GM23338 (cell line): ENCODE measurements around the gene CCDC188. TPM values are rescaled to one million over a fixed set of nuclear protein-coding genes. Genes with fewer than 3 reads are reported as not detected.

ENCODE experiments used
- ATAC-seq: fragments of 200-7000 bp; cut with Tn5 transposase; 3 replicates; pipeline ENCODE4 v1.9.1; 2020
- DNase-seq: peaks from one replicate; pipeline ENCODE4 v3.0.0-alpha.2; 2015; ENCODE audit warnings: low spot score
- H2AFZ ChIP-seq: fragments of 200-600 bp; sonication (generic); 2 replicates; pipeline ENCODE4 v1.8.0; 2016; ENCODE audit warnings: antibody characterized with exemption, mild to moderate bottlenecking, moderate library complexity
- H3F3A ChIP-seq: fragments of 200-600 bp; sonication (generic); replicated peaks from 2 replicates; pipeline ENCODE4 v1.8.0; 2017; ENCODE audit warnings: antibody characterized with exemption, mixed run types, low read depth
- H3K27ac ChIP-seq: fragments of 200-600 bp; sonication (generic); 2 replicates; pipeline ENCODE4 v1.6.1; 2016; ENCODE audit warnings: low read depth
- H3K27me3 ChIP-seq: fragments of 200-600 bp; sonication (generic); 2 replicates; pipeline ENCODE4 v1.8.0; 2016; ENCODE audit warnings: mild to moderate bottlenecking, mixed run types, moderate library complexity; ENCODE audit not compliant: insufficient read depth
- H3K36me3 ChIP-seq: fragments of 200-600 bp; sonication (generic); 2 replicates; pipeline ENCODE4 v1.8.0; 2016; ENCODE audit warnings: mild to moderate bottlenecking; ENCODE audit not compliant: insufficient read depth
- H3K4me1 ChIP-seq: fragments of 200-600 bp; sonication (generic); 2 replicates; pipeline ENCODE4 v1.8.0; 2016; ENCODE audit warnings: mild to moderate bottlenecking, moderate library complexity; ENCODE audit not compliant: insufficient read depth
- H3K4me2 ChIP-seq: fragments of 200-600 bp; sonication (generic); 2 replicates; pipeline ENCODE4 v1.7.1; 2017; ENCODE audit warnings: mixed run types
- H3K4me3 ChIP-seq: fragments of 200-600 bp; sonication (generic); 2 replicates; pipeline ENCODE4 v1.6.1; 2016; ENCODE audit warnings: mixed run types
- H3K79me2 ChIP-seq: fragments of 200-600 bp; sonication (generic); replicated peaks from 2 replicates; pipeline ENCODE4 v1.8.0; 2017; ENCODE audit warnings: mild to moderate bottlenecking; ENCODE audit not compliant: insufficient read depth
- H3K9me2 ChIP-seq: fragments of 200-600 bp; sonication (generic); 2 replicates; pipeline ENCODE4 v1.8.0; 2017; ENCODE audit not compliant: insufficient read depth
- H4K20me1 ChIP-seq: fragments of 200-600 bp; sonication (generic); replicated peaks from 2 replicates; pipeline ENCODE4 v1.8.0; 2017; ENCODE audit warnings: mild to moderate bottlenecking; ENCODE audit not compliant: insufficient read depth
- H3K27ac Mint-ChIP-seq: 2 replicates; pipeline ENCODE4 v1.8.0; 2020; ENCODE audit warnings: inconsistent platforms, mild to moderate bottlenecking, moderate library complexity, mixed read lengths
- H3K27me3 Mint-ChIP-seq: 3 replicates; pipeline ENCODE4 v1.8.0; 2022; ENCODE audit warnings: low read depth, mild to moderate bottlenecking, moderate library complexity, mixed read lengths, inconsistent platforms; ENCODE audit not compliant: insufficient read depth, poor library complexity
- H3K36me3 Mint-ChIP-seq: 3 replicates; pipeline ENCODE4 v1.8.0; 2021; ENCODE audit warnings: low read depth, mild to moderate bottlenecking, inconsistent platforms, moderate library complexity, mixed read lengths
- H3K4me1 Mint-ChIP-seq: 3 replicates; pipeline ENCODE4 v1.8.0; 2020; ENCODE audit warnings: mild to moderate bottlenecking, inconsistent platforms, mixed read lengths
- H3K4me3 Mint-ChIP-seq: 3 replicates; pipeline ENCODE4 v1.8.0; 2021; ENCODE audit warnings: moderate library complexity, mild to moderate bottlenecking, inconsistent platforms, mixed read lengths
- H3K9me3 Mint-ChIP-seq: 3 replicates; pipeline ENCODE4 v1.8.0; 2020; ENCODE audit warnings: moderate library complexity, mild to moderate bottlenecking, inconsistent platforms, mixed read lengths
- CREB1 ChIP-seq: fragments of 250-450 bp; sonication (Bioruptor Pico); IDR thresholded peaks from 2 replicates; pipeline ENCODE4 v1.5.0; 2020; ENCODE audit warnings: low read depth, mild to moderate bottlenecking, moderate library complexity
- EZH2 ChIP-seq: fragments of 200-600 bp; sonication (generic); IDR thresholded peaks from one replicate; pipeline ENCODE4 v1.8.0; 2017; ENCODE audit warnings: antibody characterized with exemption, mild to moderate bottlenecking, low read depth; ENCODE audit not compliant: unreplicated experiment
- EZH2phosphoT487 ChIP-seq: fragments of 200-600 bp; sonication (generic); IDR thresholded peaks from one replicate; pipeline ENCODE4 v1.8.1; 2018; ENCODE audit warnings: antibody characterized with exemption; ENCODE audit not compliant: unreplicated experiment
- JUNB ChIP-seq: IDR thresholded peaks from one replicate; pipeline ENCODE4 v1.6.1; 2016; ENCODE audit warnings: antibody characterized with exemption; ENCODE audit not compliant: unreplicated experiment
- NANOG ChIP-seq: IDR thresholded peaks from 2 replicates; pipeline ENCODE4 v1.6.1; 2016; ENCODE audit warnings: antibody characterized with exemption, borderline replicate concordance
- POLR2AphosphoS5 ChIP-seq: IDR thresholded peaks from 2 replicates; pipeline ENCODE4 v1.6.1; 2016; ENCODE audit warnings: antibody characterized with exemption, low read depth
- STAT1 ChIP-seq: IDR thresholded peaks from one replicate; pipeline ENCODE4 v1.6.1; 2016; ENCODE audit warnings: antibody characterized with exemption; ENCODE audit not compliant: unreplicated experiment
- ZNF114 ChIP-seq: fragments of 250-450 bp; sonication (Bioruptor Pico); IDR thresholded peaks from 2 replicates; pipeline ENCODE4 v1.5.0; 2020; ENCODE audit warnings: mild to moderate bottlenecking, moderate library complexity
- ZNF331 ChIP-seq: fragments of 250-450 bp; sonication (Bioruptor Pico); IDR thresholded peaks from 2 replicates; pipeline ENCODE4 v1.5.0; 2020; ENCODE audit warnings: low read depth, mild to moderate bottlenecking, moderate library complexity
- polyA plus RNA-seq: library from polyadenylated mRNA; unstranded; fragments of >200 nt; fragmentation: Nextera tagmentation; extraction: Ambion mirVana; gene quantifications from 2 replicates; pipeline ENCODE4 v1.2.1, GENCODE V29; 2016
- total RNA-seq: library from RNA; depleted of rRNA; stranded (reverse); fragments of >200 nt; shearing (Covaris generic); gene quantifications from 2 replicates; pipeline ENCODE4 v1.2.3, GENCODE V29; 2014
- TF ChIP-seq, protein P1 (sequence below): IDR thresholded peaks from one replicate; pipeline ENCODE4 v1.6.1; 2018; ENCODE audit warnings: antibody characterized with exemption; ENCODE audit not compliant: unreplicated experiment
- TF ChIP-seq, protein P2 (sequence below): fragments of 250-450 bp; sonication (Bioruptor Pico); IDR thresholded peaks from 2 replicates; pipeline ENCODE4 v1.5.0; 2020; ENCODE audit warnings: mild to moderate bottlenecking, moderate library complexity
- TF ChIP-seq, protein P3 (sequence below), 2 experiments: fragments of 200-600 bp in 1 of 2; sonication (generic) in 1 of 2; conservative IDR thresholded peaks; 2 replicates each; pipeline versions ENCODE4 v1.5.1 to v1.6.1; 2016 to 2017; ENCODE audit warnings: antibody characterized with exemption in 2 of 2, low read depth in 2 of 2, mild to moderate bottlenecking in 2 of 2, moderate library complexity in 1 of 2
- TF ChIP-seq, protein P4 (sequence below): IDR thresholded peaks from 2 replicates; pipeline ENCODE4 v1.6.1; 2016; ENCODE audit warnings: antibody characterized with exemption

The CCDC188 gene
- total and polyA plus RNA-seq, 2 experiments from 2014 or later, result not detected

DNA sequence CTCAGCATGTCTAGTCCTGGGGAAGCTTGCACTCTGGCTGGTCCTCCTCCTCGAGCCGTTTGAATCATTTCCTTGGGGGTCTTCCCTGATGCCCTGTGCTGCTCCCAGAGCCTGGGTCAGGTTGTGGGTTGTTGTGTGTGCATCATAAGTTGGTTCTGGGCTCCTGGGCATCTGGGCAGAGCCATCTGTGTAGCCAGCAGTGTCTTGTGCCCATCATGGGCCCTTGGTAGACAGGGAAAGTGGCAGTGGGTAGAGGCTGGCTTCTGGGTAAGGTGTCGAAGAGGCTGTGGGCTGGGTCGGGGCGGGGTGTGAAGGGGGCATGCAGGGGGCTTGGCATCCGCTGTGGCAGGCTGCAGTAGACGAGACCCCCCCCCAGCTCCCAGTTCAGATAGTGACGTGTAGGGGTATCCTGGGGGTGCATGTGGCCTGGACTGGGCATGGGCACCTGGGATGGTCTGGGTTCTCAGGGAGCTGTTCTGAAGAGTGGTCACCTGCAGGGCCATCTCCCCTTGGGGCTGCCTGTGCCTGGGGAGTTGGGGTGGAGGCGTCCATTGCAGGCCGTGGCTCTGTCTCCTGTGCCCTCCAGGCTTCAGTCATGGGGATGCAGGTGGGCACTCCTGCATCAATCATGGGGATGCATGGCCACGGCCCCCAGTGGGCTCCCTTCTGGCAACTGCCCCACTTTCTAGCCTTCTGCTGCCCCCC is 26.6 kb downstream of the CCDC188 start:
- ATAC-seq (no peak), DNase-seq (no peak)
- Mint-ChIP-seq H3K9me3 (no peaks in the 10 kb centered on the region), H3K4me1 (peaks cover 13% of the 10 kb centered on the region), H3K4me3 (no peak overlapping the region), H3K27me3 (peaks cover 21% of the 10 kb centered on the region), H3K27ac (no peak overlapping the region), H3K36me3 (peaks cover 90% of the 10 kb centered on the region)
- Histone ChIP-seq H3K79me2 (peaks cover 41% of the 10 kb centered on the region), H3F3A (peaks cover 43% of the 10 kb centered on the region), H3K36me3 (peaks cover 45% of the 10 kb centered on the region), H2AFZ (no peak overlapping the region), H3K4me1 (peaks cover under 1% of the 10 kb centered on the region), H3K4me3 (no peak overlapping the region), H3K27ac (no peak overlapping the region), H3K9me2 (no peaks in the 10 kb centered on the region), H4K20me1 (peaks cover 39% of the 10 kb centered on the region), H3K4me2 (no peak overlapping the region), H3K27me3 (no peaks in the 10 kb centered on the region)
- TF ChIP-seq CREB1 (CRISPR knock-in tag), result no peak
- no peak for TF ChIP-seq NANOG
- no peak for TF ChIP-seq JUNB
- TF ChIP-seq ZNF114, result no peak
- no peak for TF ChIP-seq STAT1
- TF ChIP-seq EZH2, result no peak
- TF ChIP-seq, protein P1, sequence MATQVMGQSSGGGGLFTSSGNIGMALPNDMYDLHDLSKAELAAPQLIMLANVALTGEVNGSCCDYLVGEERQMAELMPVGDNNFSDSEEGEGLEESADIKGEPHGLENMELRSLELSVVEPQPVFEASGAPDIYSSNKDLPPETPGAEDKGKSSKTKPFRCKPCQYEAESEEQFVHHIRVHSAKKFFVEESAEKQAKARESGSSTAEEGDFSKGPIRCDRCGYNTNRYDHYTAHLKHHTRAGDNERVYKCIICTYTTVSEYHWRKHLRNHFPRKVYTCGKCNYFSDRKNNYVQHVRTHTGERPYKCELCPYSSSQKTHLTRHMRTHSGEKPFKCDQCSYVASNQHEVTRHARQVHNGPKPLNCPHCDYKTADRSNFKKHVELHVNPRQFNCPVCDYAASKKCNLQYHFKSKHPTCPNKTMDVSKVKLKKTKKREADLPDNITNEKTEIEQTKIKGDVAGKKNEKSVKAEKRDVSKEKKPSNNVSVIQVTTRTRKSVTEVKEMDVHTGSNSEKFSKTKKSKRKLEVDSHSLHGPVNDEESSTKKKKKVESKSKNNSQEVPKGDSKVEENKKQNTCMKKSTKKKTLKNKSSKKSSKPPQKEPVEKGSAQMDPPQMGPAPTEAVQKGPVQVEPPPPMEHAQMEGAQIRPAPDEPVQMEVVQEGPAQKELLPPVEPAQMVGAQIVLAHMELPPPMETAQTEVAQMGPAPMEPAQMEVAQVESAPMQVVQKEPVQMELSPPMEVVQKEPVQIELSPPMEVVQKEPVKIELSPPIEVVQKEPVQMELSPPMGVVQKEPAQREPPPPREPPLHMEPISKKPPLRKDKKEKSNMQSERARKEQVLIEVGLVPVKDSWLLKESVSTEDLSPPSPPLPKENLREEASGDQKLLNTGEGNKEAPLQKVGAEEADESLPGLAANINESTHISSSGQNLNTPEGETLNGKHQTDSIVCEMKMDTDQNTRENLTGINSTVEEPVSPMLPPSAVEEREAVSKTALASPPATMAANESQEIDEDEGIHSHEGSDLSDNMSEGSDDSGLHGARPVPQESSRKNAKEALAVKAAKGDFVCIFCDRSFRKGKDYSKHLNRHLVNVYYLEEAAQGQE, result no peak
- TF ChIP-seq, protein P2, sequence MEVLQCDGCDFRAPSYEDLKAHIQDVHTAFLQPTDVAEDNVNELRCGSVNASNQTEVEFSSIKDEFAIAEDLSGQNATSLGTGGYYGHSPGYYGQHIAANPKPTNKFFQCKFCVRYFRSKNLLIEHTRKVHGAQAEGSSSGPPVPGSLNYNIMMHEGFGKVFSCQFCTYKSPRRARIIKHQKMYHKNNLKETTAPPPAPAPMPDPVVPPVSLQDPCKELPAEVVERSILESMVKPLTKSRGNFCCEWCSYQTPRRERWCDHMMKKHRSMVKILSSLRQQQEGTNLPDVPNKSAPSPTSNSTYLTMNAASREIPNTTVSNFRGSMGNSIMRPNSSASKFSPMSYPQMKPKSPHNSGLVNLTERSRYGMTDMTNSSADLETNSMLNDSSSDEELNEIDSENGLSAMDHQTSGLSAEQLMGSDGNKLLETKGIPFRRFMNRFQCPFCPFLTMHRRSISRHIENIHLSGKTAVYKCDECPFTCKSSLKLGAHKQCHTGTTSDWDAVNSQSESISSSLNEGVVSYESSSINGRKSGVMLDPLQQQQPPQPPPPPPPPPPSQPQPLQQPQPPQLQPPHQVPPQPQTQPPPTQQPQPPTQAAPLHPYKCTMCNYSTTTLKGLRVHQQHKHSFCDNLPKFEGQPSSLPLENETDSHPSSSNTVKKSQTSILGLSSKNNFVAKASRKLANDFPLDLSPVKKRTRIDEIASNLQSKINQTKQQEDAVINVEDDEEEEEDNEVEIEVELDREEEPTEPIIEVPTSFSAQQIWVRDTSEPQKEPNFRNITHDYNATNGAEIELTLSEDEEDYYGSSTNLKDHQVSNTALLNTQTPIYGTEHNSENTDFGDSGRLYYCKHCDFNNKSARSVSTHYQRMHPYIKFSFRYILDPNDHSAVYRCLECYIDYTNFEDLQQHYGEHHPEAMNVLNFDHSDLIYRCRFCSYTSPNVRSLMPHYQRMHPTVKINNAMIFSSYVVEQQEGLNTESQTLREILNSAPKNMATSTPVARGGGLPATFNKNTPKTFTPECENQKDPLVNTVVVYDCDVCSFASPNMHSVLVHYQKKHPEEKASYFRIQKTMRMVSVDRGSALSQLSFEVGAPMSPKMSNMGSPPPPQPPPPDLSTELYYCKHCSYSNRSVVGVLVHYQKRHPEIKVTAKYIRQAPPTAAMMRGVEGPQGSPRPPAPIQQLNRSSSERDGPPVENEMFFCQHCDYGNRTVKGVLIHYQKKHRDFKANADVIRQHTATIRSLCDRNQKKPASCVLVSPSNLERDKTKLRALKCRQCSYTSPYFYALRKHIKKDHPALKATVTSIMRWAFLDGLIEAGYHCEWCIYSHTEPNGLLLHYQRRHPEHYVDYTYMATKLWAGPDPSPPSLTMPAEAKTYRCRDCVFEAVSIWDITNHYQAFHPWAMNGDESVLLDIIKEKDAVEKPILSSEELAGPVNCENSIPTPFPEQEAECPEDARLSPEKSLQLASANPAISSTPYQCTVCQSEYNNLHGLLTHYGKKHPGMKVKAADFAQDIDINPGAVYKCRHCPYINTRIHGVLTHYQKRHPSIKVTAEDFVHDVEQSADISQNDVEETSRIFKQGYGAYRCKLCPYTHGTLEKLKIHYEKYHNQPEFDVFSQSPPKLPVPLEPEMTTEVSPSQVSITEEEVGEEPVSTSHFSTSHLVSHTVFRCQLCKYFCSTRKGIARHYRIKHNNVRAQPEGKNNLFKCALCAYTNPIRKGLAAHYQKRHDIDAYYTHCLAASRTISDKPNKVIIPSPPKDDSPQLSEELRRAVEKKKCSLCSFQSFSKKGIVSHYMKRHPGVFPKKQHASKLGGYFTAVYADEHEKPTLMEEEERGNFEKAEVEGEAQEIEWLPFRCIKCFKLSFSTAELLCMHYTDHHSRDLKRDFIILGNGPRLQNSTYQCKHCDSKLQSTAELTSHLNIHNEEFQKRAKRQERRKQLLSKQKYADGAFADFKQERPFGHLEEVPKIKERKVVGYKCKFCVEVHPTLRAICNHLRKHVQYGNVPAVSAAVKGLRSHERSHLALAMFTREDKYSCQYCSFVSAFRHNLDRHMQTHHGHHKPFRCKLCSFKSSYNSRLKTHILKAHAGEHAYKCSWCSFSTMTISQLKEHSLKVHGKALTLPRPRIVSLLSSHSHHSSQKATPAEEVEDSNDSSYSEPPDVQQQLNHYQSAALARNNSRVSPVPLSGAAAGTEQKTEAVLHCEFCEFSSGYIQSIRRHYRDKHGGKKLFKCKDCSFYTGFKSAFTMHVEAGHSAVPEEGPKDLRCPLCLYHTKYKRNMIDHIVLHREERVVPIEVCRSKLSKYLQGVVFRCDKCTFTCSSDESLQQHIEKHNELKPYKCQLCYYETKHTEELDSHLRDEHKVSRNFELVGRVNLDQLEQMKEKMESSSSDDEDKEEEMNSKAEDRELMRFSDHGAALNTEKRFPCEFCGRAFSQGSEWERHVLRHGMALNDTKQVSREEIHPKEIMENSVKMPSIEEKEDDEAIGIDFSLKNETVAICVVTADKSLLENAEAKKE (CRISPR knock-in tag), result no peak
- TF ChIP-seq EZH2phosphoT487, result no peak
- TF ChIP-seq, protein P3, sequence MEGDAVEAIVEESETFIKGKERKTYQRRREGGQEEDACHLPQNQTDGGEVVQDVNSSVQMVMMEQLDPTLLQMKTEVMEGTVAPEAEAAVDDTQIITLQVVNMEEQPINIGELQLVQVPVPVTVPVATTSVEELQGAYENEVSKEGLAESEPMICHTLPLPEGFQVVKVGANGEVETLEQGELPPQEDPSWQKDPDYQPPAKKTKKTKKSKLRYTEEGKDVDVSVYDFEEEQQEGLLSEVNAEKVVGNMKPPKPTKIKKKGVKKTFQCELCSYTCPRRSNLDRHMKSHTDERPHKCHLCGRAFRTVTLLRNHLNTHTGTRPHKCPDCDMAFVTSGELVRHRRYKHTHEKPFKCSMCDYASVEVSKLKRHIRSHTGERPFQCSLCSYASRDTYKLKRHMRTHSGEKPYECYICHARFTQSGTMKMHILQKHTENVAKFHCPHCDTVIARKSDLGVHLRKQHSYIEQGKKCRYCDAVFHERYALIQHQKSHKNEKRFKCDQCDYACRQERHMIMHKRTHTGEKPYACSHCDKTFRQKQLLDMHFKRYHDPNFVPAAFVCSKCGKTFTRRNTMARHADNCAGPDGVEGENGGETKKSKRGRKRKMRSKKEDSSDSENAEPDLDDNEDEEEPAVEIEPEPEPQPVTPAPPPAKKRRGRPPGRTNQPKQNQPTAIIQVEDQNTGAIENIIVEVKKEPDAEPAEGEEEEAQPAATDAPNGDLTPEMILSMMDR (conservative IDR thresholded peaks at IDR 0.05; ENCODE audit: low read depth in 2 of 2), result no peak
- TF ChIP-seq, protein P4, sequence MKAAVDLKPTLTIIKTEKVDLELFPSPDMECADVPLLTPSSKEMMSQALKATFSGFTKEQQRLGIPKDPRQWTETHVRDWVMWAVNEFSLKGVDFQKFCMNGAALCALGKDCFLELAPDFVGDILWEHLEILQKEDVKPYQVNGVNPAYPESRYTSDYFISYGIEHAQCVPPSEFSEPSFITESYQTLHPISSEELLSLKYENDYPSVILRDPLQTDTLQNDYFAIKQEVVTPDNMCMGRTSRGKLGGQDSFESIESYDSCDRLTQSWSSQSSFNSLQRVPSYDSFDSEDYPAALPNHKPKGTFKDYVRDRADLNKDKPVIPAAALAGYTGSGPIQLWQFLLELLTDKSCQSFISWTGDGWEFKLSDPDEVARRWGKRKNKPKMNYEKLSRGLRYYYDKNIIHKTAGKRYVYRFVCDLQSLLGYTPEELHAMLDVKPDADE, result no peak
- no peak for TF ChIP-seq ZNF331 (CRISPR knock-in tag)
- no peak for TF ChIP-seq POLR2AphosphoS5
